HepG2 (cell line): ENCODE measurements around the gene NDUFS6. TPM values are rescaled to one million over a fixed set of nuclear protein-coding genes. Genes with fewer than 3 reads are reported as not detected.
A peak's percentile ranks its signal among the peaks of the same experiment; 100 is the strongest.
"Not testable (repeated sequence)": the region's sequence is repeated elsewhere in the genome, so short reads cannot be mapped to it uniquely, and the experiment has no call there.

Experiments used
- ATAC-seq: fragments of 200-7000 bp; cut with Tn5 transposase; 3 replicates; pipeline ENCODE4 v1.9.1; 2020; ENCODE audit warnings: mild to moderate bottlenecking, moderate library complexity
- BruUV-seq: library from RNA; stranded (reverse); fragments of 400-500 nt; replicated peaks from 2 replicates; lab custom pipeline; 2021; lab: Mats Ljungman, UMichigan
- CTCF ChIA-PET: fragments of 300-600 bp; formaldehyde crosslinking; extraction: SDS; loops from one replicate; lab custom pipeline; 2021; ENCODE audit warnings: low total read pairs, inconsistent platforms, low intra/inter-chr PET ratio; lab: Yijun Ruan, JAX
- POLR2A ChIA-PET: fragments of 350-600 bp; sonication (Branson Sonifier 250); formaldehyde crosslinking; loops from one replicate; lab custom pipeline; 2020; ENCODE audit warnings: antibody characterized with exemption, inconsistent platforms; lab: Yijun Ruan, JAX
- DNase-seq: peaks from one replicate; pipeline ENCODE4 v3.0.0-alpha.2; 2015; ENCODE audit warnings: low spot score
- FAIRE-seq: peaks from 3 replicates; lab custom pipeline; 2011; peaks lifted over from hg19 to GRCh38; lab: Jason Lieb, UNC
- H2AFZ ChIP-seq: one replicate; pipeline ENCODE4 v1.6.1; 2011; ENCODE audit warnings: low read length, inconsistent platforms
- H3K27ac ChIP-seq: fragments of 300-600 bp; 3 replicates; pipeline ENCODE4 v1.8.0; 2011; ENCODE audit warnings: mixed run types, mild to moderate bottlenecking, mixed read lengths, low read length, inconsistent platforms; ENCODE audit not compliant: insufficient read depth; ENCODE audit errors: extremely low read length
- H3K27me3 ChIP-seq, 2 experiments: fragments of 200-600 bp in 1 of 2; 2 replicates in 1 of 2; 3 replicates in 1 of 2; pipeline versions ENCODE4 v1.6.0 to v1.8.0; 2011; ENCODE audit warnings: low read length in 2 of 2, mild to moderate bottlenecking in 2 of 2, moderate library complexity in 2 of 2, inconsistent platforms in 1 of 2; ENCODE audit not compliant: insufficient read depth in 2 of 2, control insufficient read depth in 1 of 2
- H3K36me3 ChIP-seq, 2 experiments: fragments of 200-600 bp in 1 of 2; replicated peaks in 1 of 2; 2 replicates in 1 of 2; 3 replicates in 1 of 2; pipeline versions ENCODE4 v1.5.1 to v1.8.0; 2011; ENCODE audit warnings: low read length in 2 of 2, inconsistent platforms in 1 of 2; ENCODE audit not compliant: insufficient read depth in 2 of 2, control insufficient read depth in 1 of 2
- H3K4me1 ChIP-seq: 2 replicates; pipeline ENCODE4 v1.5.1; 2012; ENCODE audit warnings: low read length, inconsistent platforms; ENCODE audit not compliant: insufficient read depth
- H3K4me2 ChIP-seq: 2 replicates; pipeline ENCODE4 v1.6.0; 2011; ENCODE audit warnings: low read depth, low read length, inconsistent platforms
- H3K4me3 ChIP-seq, 3 experiments: fragments of 200-600 bp in 1 of 3; sonication (generic), shearing (Covaris generic) in 1 of 3; replicated peaks in 1 of 3; 2 replicates each; pipeline ENCODE4 v1.5.1; 2011 to 2016; ENCODE audit warnings: low read length in 3 of 3, inconsistent platforms in 2 of 3, low read depth in 2 of 3, mild to moderate bottlenecking in 2 of 3, control low read depth in 1 of 3, mixed read lengths in 1 of 3; ENCODE audit not compliant: insufficient read depth in 1 of 3
- H3K79me2 ChIP-seq: one replicate; pipeline ENCODE4 v1.6.1; 2011; ENCODE audit warnings: low read length, inconsistent platforms; ENCODE audit not compliant: insufficient read depth
- H3K9ac ChIP-seq: 2 replicates; pipeline ENCODE4 v1.6.0; 2011; ENCODE audit warnings: mild to moderate bottlenecking, low read depth, low read length, inconsistent platforms; ENCODE audit not compliant: insufficient read depth
- H3K9me3 ChIP-seq: 2 replicates; pipeline ENCODE4 v1.5.1; 2012; ENCODE audit warnings: mild to moderate bottlenecking, low read length
- H4K20me1 ChIP-seq: 2 replicates; pipeline ENCODE4 v1.6.0; 2011; ENCODE audit warnings: inconsistent platforms, mild to moderate bottlenecking, low read length, moderate library complexity; ENCODE audit not compliant: insufficient read depth
- GABPA ChIP-seq, 2 experiments: IDR thresholded peaks; 2 replicates each; pipeline ENCODE4 v1.6.1; 2011 to 2016; ENCODE audit warnings: low read depth in 2 of 2, low read length in 1 of 2, missing biosample characterization in 1 of 2, missing genetic modification characterization in 1 of 2
- HNF4G ChIP-seq, 2 experiments: sonication (generic) in 1 of 2; formaldehyde crosslinking in 1 of 2; IDR thresholded peaks; 2 replicates each; pipeline versions ENCODE4 v1.4.0 to v1.6.1; 2011 to 2020; ENCODE audit warnings: borderline replicate concordance in 2 of 2, low read depth in 2 of 2, mild to moderate bottlenecking in 2 of 2, low read length in 1 of 2, missing genetic modification reagents in 1 of 2, moderate library complexity in 1 of 2
- ZNF687 ChIP-seq: sonication (generic); formaldehyde crosslinking; IDR thresholded peaks from 2 replicates; pipeline ENCODE4 v1.5.1; 2020; ENCODE audit warnings: mild to moderate bottlenecking, missing genetic modification reagents, moderate library complexity
- WGBS: methylation state at CpG from one replicate; pipeline ENCODE4 v1.1.6; 2017; ENCODE audit warnings: low lambda C conversion rate; 5-methylcytosine and 5-hydroxymethylcytosine counted together
- in situ Hi-C: cut with HindIII; loops from 2 replicates; pipeline ENCODE4 v1.10.0; 2017; ENCODE audit warnings: low pct_unique_long_range_greater_than_20kb; ENCODE audit not compliant: extremely low pct_ligation_motif_present
- intact Hi-C: fragments of 100-400 bp; cut with micrococcal nuclease; formaldehyde crosslinking; loops from one replicate; pipeline ENCODE4 v1.10.0; 2022; ENCODE audit not compliant: unreplicated experiment
- polyA plus RNA-seq, 8 experiments: library from polyadenylated mRNA; depleted of rRNA in 3 of 8; stranded (reverse) in 7 of 8; unstranded in 1 of 8; fragments of >200 nt; fragmentation: Illumina TruSeq in 4 of 8; extraction: Trizol in 4 of 8; gene quantifications; 2 replicates each; pipeline versions ENCODE4 v1.2.1 to v1.2.3, GENCODE V29; 2011 to 2016; ENCODE audit warnings: low read depth in 4 of 8, missing spikeins in 1 of 8, mixed read lengths in 1 of 8; ENCODE audit not compliant: insufficient read depth in 1 of 8
- total RNA-seq, 5 experiments: library from RNA; depleted of rRNA; stranded (reverse); fragments of >200 nt; fragmentation: Illumina TruSeq; extraction: Trizol; gene quantifications; 2 replicates each; pipeline ENCODE4 v1.2.3, GENCODE V29; 2016; ENCODE audit warnings: low read depth in 1 of 5
- TF ChIP-seq, protein P1 (sequence below): sonication (generic); formaldehyde crosslinking; IDR thresholded peaks from 2 replicates; pipeline ENCODE4 v1.9.0; 2022; ENCODE audit warnings: missing genetic modification reagents, mild to moderate bottlenecking, borderline replicate concordance
- TF ChIP-seq, protein P2 (sequence below), 2 experiments: sonication (generic) in 1 of 2; formaldehyde crosslinking in 1 of 2; IDR thresholded peaks; 2 replicates each; pipeline versions ENCODE4 v1.5.1 to v1.6.1; 2011 to 2020; ENCODE audit warnings: borderline replicate concordance in 1 of 2, low read depth in 1 of 2, low read length in 1 of 2, mild to moderate bottlenecking in 1 of 2, missing genetic modification reagents in 1 of 2, moderate library complexity in 1 of 2

Gene NDUFS6
- total and polyA plus RNA-seq, 2 of the 13 experiments (the other 11 are each of a cell fraction or from before 2014, with no cell fraction given): 23.7 to 50.4 TPM

- H3K9me3 ChIP-seq, CTCF ChIA-PET, in situ Hi-C loops, H3K27me3 ChIP-seq, H3K4me3 ChIP-seq, H3K9ac ChIP-seq, intact Hi-C loops, DNase-seq, H3K27ac ChIP-seq, H4K20me1 ChIP-seq, H2AFZ ChIP-seq, H3K79me2 ChIP-seq, BruUV-seq, POLR2A ChIA-PET, H3K4me1 ChIP-seq, H3K4me2 ChIP-seq, FAIRE-seq, ATAC-seq: not testable (repeated sequence)
- 96% methylated on average over 18 of the region's 18 CpGs for WGBS
- H3K36me3 ChIP-seq: peaks cover 33 to 69% of the 10 kb centered on the region in 2 experiments
These were observed 15.4 kb downstream of the NDUFS6 start for GRCh38 chr5:1816495-1817089.

GRCh38 chr5:1817261-1818043 lies 16.2 kb downstream of the NDUFS6 start:
- peak; percentile 34; the same call in 1 of the 3 replicates for ATAC-seq
- H3K36me3 ChIP-seq: peaks cover 31 to 69% of the 10 kb centered on the region in 2 experiments
- H3K4me3 ChIP-seq: no peak overlapping the region
- WGBS: 93% methylated on average over 13 of the region's 15 CpGs
- intact Hi-C loops: no loop called here
- no peak overlapping the region for H3K4me2 ChIP-seq
- H3K9me3 ChIP-seq: no peaks in the 10 kb centered on the region
- ChIA-PET CTCF (no interaction called here), POLR2A (no interaction called here)
- no peak overlapping the region for H2AFZ ChIP-seq
- BruUV-seq: no TSS peak
- H3K9ac ChIP-seq: no peak overlapping the region
- no peaks in the 10 kb centered on the region for H4K20me1 ChIP-seq
- H3K79me2 ChIP-seq: no peaks in the 10 kb centered on the region
- H3K27me3 ChIP-seq: no peaks in the 10 kb centered on the region
- no peak for DNase-seq
- in situ Hi-C loops: no loop called here
- FAIRE-seq: no peak
- no peaks in the 10 kb centered on the region for H3K4me1 ChIP-seq
- no peak overlapping the region for H3K27ac ChIP-seq
- no peak for TF ChIP-seq ZNF687
- TF ChIP-seq, protein P1, sequence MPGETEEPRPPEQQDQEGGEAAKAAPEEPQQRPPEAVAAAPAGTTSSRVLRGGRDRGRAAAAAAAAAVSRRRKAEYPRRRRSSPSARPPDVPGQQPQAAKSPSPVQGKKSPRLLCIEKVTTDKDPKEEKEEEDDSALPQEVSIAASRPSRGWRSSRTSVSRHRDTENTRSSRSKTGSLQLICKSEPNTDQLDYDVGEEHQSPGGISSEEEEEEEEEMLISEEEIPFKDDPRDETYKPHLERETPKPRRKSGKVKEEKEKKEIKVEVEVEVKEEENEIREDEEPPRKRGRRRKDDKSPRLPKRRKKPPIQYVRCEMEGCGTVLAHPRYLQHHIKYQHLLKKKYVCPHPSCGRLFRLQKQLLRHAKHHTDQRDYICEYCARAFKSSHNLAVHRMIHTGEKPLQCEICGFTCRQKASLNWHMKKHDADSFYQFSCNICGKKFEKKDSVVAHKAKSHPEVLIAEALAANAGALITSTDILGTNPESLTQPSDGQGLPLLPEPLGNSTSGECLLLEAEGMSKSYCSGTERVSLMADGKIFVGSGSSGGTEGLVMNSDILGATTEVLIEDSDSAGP (CRISPR knock-in tag): no peak
- no peak for TF ChIP-seq HNF4G (IDR thresholded peaks at IDR 0.05; ENCODE audit: borderline replicate concordance, low read depth, low read length)
- TF ChIP-seq HNF4G (CRISPR knock-in tag; IDR thresholded peaks at IDR 0.05; ENCODE audit: borderline replicate concordance, low read depth): no peak
- no peak for TF ChIP-seq GABPA (IDR thresholded peaks at IDR 0.05; ENCODE audit: low read depth, low read length)
- TF ChIP-seq GABPA (CRISPR knock-in tag; IDR thresholded peaks at IDR 0.05; ENCODE audit: low read depth): no peak
- TF ChIP-seq, protein P2, sequence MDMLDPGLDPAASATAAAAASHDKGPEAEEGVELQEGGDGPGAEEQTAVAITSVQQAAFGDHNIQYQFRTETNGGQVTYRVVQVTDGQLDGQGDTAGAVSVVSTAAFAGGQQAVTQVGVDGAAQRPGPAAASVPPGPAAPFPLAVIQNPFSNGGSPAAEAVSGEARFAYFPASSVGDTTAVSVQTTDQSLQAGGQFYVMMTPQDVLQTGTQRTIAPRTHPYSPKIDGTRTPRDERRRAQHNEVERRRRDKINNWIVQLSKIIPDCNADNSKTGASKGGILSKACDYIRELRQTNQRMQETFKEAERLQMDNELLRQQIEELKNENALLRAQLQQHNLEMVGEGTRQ (IDR thresholded peaks at IDR 0.05; ENCODE audit: low read depth, low read length): no peak
- TF ChIP-seq, protein P2 (CRISPR knock-in tag; IDR thresholded peaks at IDR 0.05; ENCODE audit: borderline replicate concordance): no peak
